ENCODE measurements around the gene PRDM16.

PRDM16 gene

DNA sequence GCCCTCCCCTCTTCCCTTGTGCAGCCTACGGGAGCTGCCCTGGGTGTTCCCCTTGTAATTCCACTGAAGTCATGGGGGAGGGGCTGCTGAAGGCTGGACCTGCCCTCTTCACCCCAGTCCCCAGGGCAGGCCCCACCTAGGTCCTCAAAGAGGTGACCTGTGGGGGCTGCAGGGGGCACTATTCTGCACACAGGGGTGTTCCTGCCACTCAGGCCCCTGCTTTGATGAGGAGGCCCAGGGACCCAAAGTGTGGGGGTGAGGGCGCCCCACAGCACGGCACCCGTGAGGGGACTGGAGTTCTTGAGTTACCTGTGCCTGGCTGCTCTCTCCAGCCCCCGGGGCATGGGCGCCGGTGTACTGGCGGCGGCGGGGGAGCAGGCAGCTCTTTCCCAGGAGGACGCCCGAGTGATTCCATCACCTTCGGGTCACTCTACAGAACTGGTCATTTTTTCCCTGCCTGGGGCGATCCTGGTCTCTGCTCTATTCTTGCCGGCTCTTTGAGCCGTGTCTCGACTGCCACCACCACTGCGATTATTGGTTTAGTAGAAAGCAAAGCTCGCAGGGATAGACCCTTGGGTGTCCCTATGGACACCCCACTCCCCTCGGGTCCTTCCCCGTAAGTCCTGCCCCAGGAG lies 6.9 kb upstream of the PRDM16 start:
- no peak overlapping the region for H3K27ac ChIP-seq (ENCODE audit: low read depth, low read length)

DNA sequence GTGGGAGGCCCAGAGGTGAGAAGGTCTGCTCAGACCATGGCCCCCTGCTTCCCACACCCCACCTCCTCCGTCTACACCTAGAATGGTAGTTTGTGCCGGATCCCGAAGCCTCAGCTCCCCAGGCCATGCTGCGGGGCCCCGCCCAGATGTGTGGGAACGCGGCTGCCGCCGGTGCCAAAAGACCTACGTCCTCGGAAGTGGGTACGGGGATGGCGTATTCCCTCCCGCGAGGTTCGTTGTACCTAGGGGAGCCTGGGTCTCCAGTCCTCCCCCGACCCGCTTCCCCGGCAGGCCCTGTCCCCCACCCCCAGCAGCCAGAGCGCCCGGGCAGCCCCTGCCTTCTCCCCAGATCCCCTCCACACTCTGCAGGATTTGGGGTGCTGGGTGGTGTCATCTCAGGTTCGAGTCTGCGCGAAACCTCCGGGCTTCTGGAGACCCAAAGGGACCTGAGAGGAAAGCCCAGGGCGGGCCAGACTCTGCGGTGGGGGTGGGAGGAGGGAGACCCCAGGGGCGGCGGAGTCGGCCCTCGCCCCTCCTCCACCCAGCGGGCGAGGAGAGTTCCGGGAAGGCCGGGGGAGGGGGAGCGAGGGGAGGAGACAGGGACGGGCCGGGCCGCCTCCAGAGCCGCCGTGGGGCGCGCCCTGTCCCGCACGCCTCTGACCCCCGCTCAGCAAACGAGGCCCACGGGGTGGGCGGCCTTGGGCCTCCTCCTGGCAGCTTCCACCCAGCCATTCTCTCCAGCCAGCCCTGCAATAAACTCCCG lies 6.2 kb upstream of the PRDM16 start:
- Histone ChIP-seq H3K9ac (ENCODE audit: low read length) (no peak overlapping the region), H3K36me3 (ENCODE audit: control insufficient read depth, insufficient read depth, low read length) (no peaks in the 10 kb centered on the region), H3K4me3 (ENCODE audit: low read length) (no peak overlapping the region), H3K27me3 (ENCODE audit: control insufficient read depth, insufficient read depth, low read length) (peaks cover 45% of the 10 kb centered on the region), H3K27ac (ENCODE audit: low read depth, low read length) (no peak overlapping the region), H3K4me1 (ENCODE audit: control insufficient read depth, insufficient read depth, low read length) (no peaks in the 10 kb centered on the region)

More for the DNA sequence above, 6.9 kb upstream of the PRDM16 start:
- no peak overlapping the region for H3K9ac ChIP-seq (ENCODE audit: low read length)
- no peak overlapping the region for H3K4me3 ChIP-seq (ENCODE audit: low read length)
- no peaks in the 10 kb centered on the region for H3K36me3 ChIP-seq (ENCODE audit: control insufficient read depth, insufficient read depth, low read length)
- H3K4me1 ChIP-seq (ENCODE audit: control insufficient read depth, insufficient read depth, low read length) = no peaks in the 10 kb centered on the region
- H3K27me3 ChIP-seq (ENCODE audit: control insufficient read depth, insufficient read depth, low read length) = peaks cover 38% of the 10 kb centered on the region

DNA sequence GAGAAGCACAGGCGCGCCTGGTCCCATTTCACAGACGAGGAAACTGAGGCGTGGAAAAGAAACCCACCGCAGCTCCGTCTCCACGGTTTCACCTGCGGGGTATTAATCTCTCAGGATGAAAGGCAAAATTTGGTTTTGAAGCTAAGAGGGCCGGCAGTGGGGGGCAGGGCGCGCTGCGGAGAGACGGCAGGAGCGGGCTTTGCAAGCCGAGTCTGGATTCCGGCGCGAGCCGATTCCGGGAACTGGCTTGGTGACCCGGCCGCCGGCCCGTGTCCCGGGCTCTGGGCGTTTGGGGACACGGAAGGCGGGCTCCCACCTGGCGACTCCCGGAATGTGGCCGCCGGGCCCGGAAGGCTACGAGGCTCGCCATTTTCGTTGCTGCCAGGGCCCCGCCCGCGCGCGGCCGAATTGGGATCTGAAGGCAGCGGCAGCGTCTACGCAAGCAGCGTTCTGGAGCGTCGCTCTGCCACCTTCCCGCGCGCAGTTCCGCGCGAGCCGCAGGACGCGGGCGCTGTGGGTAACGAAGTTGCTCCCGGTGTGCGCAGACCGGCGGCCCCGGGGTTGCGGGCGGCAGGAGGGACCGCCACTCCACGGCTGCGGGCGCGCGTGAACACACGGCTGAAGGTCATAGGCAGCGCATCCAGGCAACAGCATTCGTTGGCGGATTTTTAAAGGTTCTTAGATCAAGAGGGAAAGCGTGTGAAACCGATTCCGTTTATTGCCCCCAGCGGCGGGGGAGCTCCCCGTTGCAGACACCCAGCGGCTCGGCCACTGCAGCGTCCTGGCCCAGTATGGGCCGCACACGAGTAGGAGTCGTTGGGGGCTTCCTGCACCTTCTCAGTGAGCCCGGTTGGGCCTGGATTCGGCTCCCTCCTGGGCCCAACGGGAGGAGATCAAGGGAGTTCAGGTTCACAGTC lies 5.4 kb upstream of the PRDM16 start:
- Histone ChIP-seq H3K27me3 (ENCODE audit: control insufficient read depth, insufficient read depth, low read length) (peaks cover 47% of the 10 kb centered on the region), H3K4me1 (ENCODE audit: control insufficient read depth, insufficient read depth, low read length) (no peaks in the 10 kb centered on the region)

DNA sequence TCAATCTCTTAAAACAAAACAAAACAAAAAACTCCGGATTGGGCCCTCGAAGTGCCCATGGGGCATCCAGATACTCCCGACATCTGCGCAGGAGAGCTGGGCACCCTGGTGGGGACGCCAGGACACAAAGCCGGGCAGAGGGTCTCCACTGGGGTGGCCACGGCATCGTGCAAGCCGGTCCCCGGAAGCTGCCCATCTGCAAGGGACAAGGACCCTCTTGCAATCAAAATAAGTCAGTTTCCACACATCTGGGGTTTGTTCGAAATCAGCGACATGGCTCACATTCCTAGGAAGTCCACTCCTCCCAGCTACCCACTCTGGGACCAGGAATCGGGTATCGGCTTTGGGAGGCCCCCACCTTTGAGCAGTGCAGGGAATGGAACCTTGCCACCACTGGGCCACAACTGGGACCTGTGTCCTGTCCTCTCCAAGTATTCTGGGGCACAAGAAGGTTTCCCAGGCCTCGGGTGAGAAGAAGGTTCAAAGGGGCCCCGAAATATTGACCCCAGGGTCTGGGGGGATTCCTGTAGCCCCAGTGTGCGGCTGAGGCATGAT lies 4.6 kb upstream of the PRDM16 start:
- H3K27me3 ChIP-seq (ENCODE audit: control insufficient read depth, insufficient read depth, low read length) = peaks cover 47% of the 10 kb centered on the region
- no peaks in the 10 kb centered on the region for H3K4me1 ChIP-seq (ENCODE audit: control insufficient read depth, insufficient read depth, low read length)
- no peak overlapping the region for H3K27ac ChIP-seq (ENCODE audit: low read depth, low read length)
- H3K36me3 ChIP-seq (ENCODE audit: control insufficient read depth, insufficient read depth, low read length) = no peaks in the 10 kb centered on the region
- H3K4me3 ChIP-seq (ENCODE audit: low read length) = no peak overlapping the region
- H3K9ac ChIP-seq (ENCODE audit: low read length) = no peak overlapping the region

More for the DNA sequence above, 5.4 kb upstream of the PRDM16 start:
- no peaks in the 10 kb centered on the region for H3K36me3 ChIP-seq (ENCODE audit: control insufficient read depth, insufficient read depth, low read length)
- H3K4me3 ChIP-seq (ENCODE audit: low read length) = no peak overlapping the region
- H3K9ac ChIP-seq (ENCODE audit: low read length) = no peak overlapping the region
- no peak overlapping the region for H3K27ac ChIP-seq (ENCODE audit: low read depth, low read length)

DNA sequence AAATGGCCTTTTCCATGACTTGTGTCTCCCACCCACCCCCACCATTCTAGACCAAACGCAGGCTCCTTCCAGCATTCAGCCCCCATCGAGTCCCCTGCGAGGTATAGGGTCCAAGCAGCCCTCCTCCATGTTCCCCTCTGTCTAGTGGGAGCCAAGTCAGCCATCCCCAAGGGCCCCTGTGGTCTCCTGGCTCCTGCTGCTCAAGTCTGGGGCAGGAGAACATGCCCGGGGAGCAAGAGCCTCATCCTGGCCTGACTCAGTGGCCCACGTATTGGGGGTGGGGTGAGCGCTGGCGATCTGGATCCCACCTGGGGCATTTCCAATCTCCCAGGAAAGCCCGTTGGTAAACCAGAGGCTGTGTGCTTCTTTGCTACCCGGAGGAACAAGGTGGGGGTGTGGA lies 4.1 kb upstream of the PRDM16 start:
- Histone ChIP-seq H3K36me3 (ENCODE audit: control insufficient read depth, insufficient read depth, low read length) (no peaks in the 10 kb centered on the region), H3K9ac (ENCODE audit: low read length) (no peak overlapping the region), H3K4me3 (ENCODE audit: low read length) (no peak overlapping the region), H3K27ac (ENCODE audit: low read depth, low read length) (no peak overlapping the region), H3K27me3 (ENCODE audit: control insufficient read depth, insufficient read depth, low read length) (peaks cover 47% of the 10 kb centered on the region), H3K4me1 (ENCODE audit: control insufficient read depth, insufficient read depth, low read length) (no peaks in the 10 kb centered on the region)

DNA sequence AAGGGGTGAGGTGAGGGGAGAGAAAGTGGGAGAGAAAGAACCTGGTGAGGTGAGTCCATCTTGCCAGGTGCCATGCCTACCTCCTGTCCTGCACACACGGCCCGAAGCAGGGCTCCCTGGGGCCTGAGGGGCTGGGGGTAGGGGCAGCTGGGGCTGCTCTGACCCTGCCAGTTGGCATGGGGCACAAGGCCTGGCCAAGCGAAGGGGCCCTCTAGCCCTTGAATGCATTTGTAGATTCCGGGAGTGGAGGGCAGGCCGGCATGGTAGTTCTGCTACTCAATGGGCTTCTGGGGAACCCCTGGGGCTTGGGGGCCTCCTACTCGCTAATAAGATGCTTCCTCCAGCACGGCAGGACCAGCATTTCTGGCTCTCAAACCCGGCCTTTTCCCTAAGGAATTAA lies 3.6 kb upstream of the PRDM16 start:
- Histone ChIP-seq H3K4me1 (ENCODE audit: control insufficient read depth, insufficient read depth, low read length) (no peaks in the 10 kb centered on the region), H3K9ac (ENCODE audit: low read length) (no peak overlapping the region), H3K27me3 (ENCODE audit: control insufficient read depth, insufficient read depth, low read length) (peaks cover 47% of the 10 kb centered on the region), H3K27ac (ENCODE audit: low read depth, low read length) (no peak overlapping the region), H3K36me3 (ENCODE audit: control insufficient read depth, insufficient read depth, low read length) (no peaks in the 10 kb centered on the region), H3K4me3 (ENCODE audit: low read length) (no peak overlapping the region)

DNA sequence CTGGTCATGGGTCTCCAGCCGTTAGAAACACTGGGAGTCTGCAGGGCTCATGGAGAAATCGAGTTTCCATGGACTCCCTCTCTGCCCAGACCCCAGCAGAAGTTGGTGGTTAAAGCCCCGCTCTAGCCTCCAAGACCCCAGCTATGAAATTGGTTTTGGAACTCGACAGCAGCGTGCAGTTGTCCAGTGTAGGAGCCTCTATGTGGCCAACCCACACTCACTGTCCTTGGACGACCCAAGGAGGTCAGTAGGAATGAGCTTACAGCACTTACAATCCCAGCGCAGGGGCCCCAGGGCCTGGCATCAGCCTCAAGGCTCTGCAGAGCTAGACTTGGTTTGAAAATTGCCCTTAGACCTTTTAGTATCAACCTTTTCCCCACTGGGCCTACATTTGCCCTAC lies 3.2 kb upstream of the PRDM16 start:
- Histone ChIP-seq H3K36me3 (ENCODE audit: control insufficient read depth, insufficient read depth, low read length) (no peaks in the 10 kb centered on the region), H3K27me3 (ENCODE audit: control insufficient read depth, insufficient read depth, low read length) (peaks cover 47% of the 10 kb centered on the region), H3K4me1 (ENCODE audit: control insufficient read depth, insufficient read depth, low read length) (peaks cover 2% of the 10 kb centered on the region), H3K9ac (ENCODE audit: low read length) (no peak overlapping the region), H3K4me3 (ENCODE audit: low read length) (no peak overlapping the region), H3K27ac (ENCODE audit: low read depth, low read length) (no peak overlapping the region)

DNA sequence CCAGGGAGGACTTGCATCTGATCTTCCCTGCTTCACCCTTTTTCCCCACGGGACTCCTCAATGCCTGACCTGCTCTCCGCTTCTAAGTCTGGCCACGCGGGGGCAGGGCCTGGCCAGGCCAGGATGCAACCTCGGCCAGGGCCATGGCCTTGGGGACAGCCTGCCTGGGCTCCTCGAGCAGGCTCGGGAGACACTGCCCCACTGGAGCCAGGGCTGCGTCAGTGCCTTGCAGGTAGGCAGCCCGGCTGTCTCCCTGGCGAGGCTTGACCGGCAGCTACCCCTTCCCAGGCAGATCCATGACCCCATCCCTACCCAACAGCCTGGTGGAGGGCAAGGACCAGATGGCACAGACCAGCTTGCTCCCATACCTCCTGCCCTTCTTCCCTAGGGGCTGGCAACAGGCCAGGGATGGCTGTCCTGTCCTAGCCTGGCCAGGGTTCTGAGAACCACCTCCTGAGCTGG lies 2.7 kb upstream of the PRDM16 start:
- Histone ChIP-seq H3K27ac (ENCODE audit: low read depth, low read length) (no peak overlapping the region), H3K4me3 (ENCODE audit: low read length) (no peak overlapping the region), H3K36me3 (ENCODE audit: control insufficient read depth, insufficient read depth, low read length) (no peaks in the 10 kb centered on the region), H3K27me3 (ENCODE audit: control insufficient read depth, insufficient read depth, low read length) (peaks cover 45% of the 10 kb centered on the region), H3K9ac (ENCODE audit: low read length) (no peak overlapping the region), H3K4me1 (ENCODE audit: control insufficient read depth, insufficient read depth, low read length) (peaks cover 3% of the 10 kb centered on the region)

DNA sequence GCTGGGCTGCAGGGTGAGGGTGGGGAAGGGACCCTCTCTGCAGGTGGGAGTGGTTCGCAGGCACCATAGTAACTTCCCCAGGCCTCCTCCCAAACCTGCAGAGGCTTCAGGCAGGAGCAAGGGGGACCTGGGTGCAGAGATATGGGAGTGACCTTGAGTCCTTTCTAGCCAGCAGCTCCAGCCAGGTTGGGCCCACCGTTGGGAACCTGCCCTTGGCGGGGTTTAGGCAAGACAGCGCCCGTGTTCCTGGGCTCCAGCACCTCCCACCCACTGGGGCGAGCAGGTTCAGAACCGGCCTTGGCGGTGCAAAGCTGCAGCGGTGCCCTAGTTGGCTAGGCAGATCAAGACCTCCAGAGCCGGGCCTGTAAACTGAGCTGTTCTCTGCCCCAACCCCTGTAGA lies 2.2 kb upstream of the PRDM16 start:
- no peaks in the 10 kb centered on the region for H3K36me3 ChIP-seq (ENCODE audit: control insufficient read depth, insufficient read depth, low read length)
- peaks cover 46% of the 10 kb centered on the region for H3K27me3 ChIP-seq (ENCODE audit: control insufficient read depth, insufficient read depth, low read length)
- no peak overlapping the region for H3K27ac ChIP-seq (ENCODE audit: low read depth, low read length)
- H3K9ac ChIP-seq (ENCODE audit: low read length) = no peak overlapping the region
- peaks cover 3% of the 10 kb centered on the region for H3K4me1 ChIP-seq (ENCODE audit: control insufficient read depth, insufficient read depth, low read length)
- no peak overlapping the region for H3K4me3 ChIP-seq (ENCODE audit: low read length)

DNA sequence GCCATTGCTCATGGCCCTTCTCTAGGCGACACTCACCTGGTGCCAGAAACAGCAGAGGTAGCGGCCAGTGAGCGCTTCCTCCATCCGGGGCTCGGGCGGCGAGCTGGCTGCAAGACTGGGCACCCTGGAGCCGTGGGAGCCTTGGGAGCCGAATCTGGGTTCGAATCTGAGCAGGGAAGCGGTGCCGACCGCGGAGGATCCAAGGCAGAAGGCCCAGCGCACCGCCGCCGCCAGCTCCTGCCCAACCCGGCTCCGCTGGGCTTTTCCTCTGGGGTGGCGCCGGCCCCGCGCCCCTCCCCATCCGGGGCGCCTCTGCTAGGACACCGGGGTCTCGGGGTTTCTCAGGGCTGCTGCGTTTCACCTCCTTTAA lies 1.7 kb upstream of the PRDM16 start:
- H3K4me3 ChIP-seq (ENCODE audit: low read length) = no peak overlapping the region
- H3K27ac ChIP-seq (ENCODE audit: low read depth, low read length) = no peak overlapping the region

DNA sequence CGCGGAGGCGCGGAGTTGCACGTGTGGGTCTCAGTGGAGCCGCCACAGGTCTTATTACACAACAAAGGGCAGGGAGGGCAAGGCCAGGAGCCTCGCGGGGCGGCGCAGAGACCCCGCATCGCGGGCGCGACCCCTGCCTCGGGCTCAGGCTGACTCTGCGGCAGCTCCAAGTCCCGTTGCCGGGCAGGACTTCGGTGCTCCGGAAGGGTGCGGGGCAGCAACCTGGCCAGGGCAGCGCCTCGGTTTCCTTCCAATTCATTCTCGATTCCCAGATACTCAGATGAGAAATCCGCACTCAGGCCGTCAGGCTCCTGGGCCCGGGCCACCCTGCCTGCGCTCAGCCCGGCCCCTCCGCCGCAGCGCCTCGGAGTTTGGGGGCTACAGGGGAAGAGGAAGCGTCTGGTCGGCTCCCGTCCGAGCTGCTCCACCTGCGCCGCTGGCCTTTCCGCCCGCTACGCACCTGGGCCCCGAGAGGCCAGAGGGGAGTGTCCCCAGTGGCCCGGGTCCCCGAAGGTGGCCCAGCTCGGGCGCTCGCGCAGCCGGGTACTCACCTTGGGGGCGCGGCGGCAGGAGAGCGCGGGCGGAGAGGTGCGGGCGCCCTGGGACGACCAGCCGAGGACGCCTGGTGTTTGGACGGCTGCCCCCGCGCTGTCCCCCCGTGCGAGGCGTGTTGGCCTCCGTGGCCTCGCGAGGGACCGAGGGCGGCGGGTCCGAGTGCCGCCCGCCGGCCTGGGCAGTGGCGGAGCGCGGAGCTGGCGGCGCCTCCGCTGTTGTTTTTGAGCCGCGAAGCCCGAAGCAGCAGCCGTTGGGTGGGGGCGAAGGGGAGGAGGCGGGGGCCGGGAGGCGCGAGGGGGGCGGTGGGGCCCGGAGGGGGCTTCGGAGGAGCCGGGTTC lies 1.1 kb upstream of the PRDM16 start:
- H3K9ac ChIP-seq (ENCODE audit: low read length) = no peak overlapping the region
- no peak overlapping the region for H3K27ac ChIP-seq (ENCODE audit: low read depth, low read length)
- peaks cover 50% of the 10 kb centered on the region for H3K27me3 ChIP-seq (ENCODE audit: control insufficient read depth, insufficient read depth, low read length)

More for the DNA sequence above, 1.7 kb upstream of the PRDM16 start:
- no peak overlapping the region for H3K9ac ChIP-seq (ENCODE audit: low read length)
- H3K4me1 ChIP-seq (ENCODE audit: control insufficient read depth, insufficient read depth, low read length) = peaks cover 3% of the 10 kb centered on the region
- peaks cover 47% of the 10 kb centered on the region for H3K27me3 ChIP-seq (ENCODE audit: control insufficient read depth, insufficient read depth, low read length)
- no peaks in the 10 kb centered on the region for H3K36me3 ChIP-seq (ENCODE audit: control insufficient read depth, insufficient read depth, low read length)

More for the DNA sequence above, 1.1 kb upstream of the PRDM16 start:
- H3K36me3 ChIP-seq (ENCODE audit: control insufficient read depth, insufficient read depth, low read length) = no peaks in the 10 kb centered on the region
- H3K4me1 ChIP-seq (ENCODE audit: control insufficient read depth, insufficient read depth, low read length) = peaks cover 3% of the 10 kb centered on the region
- H3K4me3 ChIP-seq (ENCODE audit: low read length) = peak overlapping the region; percentile 21

All from rectal smooth muscle tissue (tissue), 1 donor.